Ammon's horn (tissue), 1 donor: ENCODE results near the gene KCNC3.

Source experiments
- DNase-seq: peaks from one replicate; pipeline ENCODE4 v3.0.0-alpha.2; 2016; ENCODE audit warnings: low spot score

Gene KCNC3

DNA sequence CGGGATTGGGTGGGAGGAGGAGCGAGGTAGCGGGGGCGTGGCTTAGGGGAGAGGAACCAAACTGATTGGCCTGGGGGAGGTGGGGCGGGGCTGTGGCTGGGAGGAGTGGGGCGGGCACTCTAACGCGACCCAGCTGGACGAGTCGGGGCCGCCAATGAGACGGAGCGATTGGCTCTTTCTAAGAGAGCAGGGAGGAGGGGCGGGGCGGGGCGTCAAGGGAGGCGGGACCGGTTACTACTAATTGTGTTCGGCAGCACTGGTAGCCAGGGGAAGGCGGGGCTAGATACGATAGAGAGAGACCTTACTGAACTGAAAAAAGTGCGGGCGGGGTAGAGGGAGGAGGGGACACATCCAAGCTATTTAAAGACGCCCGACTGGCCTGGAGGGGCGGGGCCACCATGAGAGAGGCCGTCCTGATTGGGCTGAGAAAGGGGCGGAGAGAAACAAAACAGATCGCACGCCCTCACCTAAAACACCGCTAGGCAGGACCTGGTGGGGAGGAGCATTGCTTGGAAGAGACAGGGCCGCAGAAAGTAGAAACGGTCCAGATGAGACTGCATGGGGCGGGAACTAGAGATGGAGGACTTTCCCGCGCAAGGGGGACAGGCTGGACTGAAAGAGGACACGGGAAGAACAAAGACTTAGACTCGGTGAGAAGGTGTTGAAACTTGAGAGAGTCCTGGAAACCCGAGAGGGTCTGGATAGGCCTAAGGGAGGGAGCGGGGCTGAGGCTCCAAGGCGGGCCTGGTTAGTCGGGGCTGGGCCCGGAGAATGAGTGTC, at the start of gene KCNC3:
KCNC3 (minus strand) TSS at position 232 of the 780 bp plus-strand sequence. CDS start 295 bp downstream, outside the sequence.
- peak; percentile 100 for DNase-seq

DNA sequence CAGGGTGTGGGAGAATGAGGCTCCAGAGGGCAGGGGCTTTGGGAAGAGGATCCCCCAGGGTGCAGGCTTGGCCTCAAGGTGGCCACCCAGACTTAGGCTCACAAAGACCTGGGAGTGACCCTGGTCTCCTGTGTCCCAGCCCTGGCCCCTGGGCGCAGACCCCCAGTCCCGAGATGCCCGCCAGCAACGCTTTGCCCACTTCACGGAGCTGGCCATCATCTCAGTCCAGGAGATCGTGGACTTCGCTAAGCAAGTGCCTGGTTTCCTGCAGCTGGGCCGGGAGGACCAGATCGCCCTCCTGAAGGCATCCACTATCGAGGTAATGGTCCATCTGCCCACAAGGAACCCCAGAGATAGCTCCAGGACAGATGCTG, 49.7 kb upstream of the KCNC3 start:
- DNase-seq = no peak

DNA sequence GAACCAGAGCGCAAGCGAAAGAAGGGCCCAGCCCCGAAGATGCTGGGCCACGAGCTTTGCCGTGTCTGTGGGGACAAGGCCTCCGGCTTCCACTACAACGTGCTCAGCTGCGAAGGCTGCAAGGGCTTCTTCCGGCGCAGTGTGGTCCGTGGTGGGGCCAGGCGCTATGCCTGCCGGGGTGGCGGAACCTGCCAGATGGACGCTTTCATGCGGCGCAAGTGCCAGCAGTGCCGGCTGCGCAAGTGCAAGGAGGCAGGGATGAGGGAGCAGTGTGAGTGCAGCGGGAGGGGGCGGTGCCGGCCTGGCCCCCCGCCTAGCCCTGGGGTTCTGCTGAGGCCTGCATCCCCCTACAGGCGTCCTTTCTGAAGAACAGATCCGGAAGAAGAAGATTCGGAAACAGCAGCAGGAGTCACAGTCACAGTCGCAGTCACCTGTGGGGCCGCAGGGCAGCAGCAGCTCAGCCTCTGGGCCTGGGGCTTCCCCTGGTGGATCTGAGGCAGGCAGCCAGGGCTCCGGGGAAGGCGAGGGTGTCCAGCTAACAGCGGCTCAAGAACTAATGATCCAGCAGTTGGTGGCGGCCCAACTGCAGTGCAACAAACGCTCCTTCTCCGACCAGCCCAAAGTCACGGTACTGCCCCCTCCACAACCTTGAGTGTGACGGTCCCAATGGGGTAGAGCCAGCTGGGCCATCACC, 49.1 kb upstream of the KCNC3 start:
- no peak for DNase-seq

DNA sequence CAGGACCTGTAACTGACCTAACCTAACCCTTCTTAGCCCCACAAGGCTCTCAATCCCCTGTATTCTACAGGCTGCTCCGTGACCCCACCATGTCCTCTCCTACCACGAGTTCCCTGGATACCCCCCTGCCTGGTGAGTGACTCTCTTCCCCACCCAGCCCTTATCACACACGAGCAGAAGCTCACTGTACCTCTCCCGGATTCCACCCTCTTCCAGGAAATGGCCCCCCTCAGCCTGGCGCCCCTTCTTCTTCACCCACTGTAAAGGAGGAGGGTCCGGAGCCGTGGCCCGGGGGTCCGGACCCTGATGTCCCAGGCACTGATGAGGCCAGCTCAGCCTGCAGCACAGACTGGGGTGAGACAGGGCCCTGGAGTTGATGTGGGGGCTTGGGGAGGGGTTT, 48.3 kb upstream of the KCNC3 start:
- no peak for DNase-seq

GRCh38 chr19:50377051-50377461, 47.9 kb upstream of the KCNC3 start:
- DNase-seq = no peak

DNA sequence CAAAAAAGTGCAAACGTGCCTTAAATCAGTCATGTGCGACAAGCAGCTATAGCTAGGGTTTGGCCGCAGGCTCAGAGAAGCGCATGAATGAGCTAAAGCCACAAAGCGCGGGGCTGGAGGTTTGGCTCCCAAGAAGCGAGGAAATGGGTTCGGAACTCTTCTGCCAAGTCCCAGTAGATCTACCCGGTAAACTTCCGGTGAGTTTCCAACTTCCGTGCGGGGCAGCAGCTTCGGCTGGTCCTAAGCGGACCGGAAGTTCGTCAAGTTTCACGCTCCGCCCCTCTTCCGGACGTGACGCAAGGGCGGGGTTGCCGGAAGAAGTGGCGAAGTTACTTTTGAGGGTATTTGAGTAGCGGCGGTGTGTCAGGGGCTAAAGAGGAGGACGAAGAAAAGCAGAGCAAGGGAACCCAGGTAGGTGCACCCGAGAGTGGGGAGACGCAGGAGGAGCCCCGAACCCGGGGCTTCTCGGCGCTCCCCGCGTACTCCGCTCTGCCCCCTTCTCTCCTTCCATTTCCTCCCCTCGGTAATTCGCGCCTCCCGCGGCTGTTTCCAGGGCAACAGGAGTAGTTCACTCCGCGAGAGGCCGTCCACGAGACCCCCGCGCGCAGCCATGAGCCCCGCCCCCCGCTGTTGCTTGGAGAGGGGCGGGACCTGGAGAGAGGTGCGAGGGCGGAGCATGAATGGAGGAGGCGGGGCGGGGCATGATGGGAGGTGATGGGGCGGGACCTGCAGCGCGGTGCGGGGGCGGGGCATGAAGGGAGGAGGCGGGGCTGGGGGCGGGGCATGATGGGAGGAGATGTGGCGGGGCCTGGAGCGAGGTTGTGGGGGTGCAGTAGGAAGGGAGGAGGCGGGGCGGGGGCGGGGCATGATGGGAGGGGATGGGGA, 47.2 kb upstream of the KCNC3 start, which contains the start of gene NR1H2:
NR1H2 (plus strand) TSS at position 292 of the 885 bp plus-strand sequence. CDS start 1,149 bp downstream, outside the sequence.
- peak; percentile 98 for DNase-seq

DNA sequence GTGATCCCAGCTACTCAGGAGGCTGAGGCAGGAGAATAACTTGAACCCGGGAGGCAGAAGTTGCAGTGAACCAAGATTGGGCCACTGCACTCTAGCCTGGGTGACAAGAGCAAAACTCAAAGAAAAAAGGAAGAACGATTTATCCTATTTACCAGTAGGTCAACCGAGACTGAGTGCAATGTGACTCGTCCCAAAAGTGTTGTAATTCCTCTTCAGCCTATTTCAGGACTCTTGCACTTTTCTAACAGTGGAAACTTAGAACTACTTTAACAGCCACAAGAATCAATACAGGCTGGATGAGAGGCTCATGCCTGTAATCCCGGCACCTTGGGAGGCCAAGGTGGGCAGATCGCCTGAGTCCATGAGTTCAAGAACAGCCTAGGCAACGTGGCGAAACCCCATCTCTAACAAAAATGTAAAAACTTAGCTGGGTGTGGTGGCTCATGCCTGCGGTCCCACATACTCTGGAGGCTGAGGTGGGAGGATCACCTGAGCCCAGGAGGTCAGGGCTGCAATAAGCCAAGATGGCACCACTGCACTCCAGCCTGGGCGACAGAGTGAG, 42.8 kb upstream of the KCNC3 start:
- DNase-seq = no peak

DNA sequence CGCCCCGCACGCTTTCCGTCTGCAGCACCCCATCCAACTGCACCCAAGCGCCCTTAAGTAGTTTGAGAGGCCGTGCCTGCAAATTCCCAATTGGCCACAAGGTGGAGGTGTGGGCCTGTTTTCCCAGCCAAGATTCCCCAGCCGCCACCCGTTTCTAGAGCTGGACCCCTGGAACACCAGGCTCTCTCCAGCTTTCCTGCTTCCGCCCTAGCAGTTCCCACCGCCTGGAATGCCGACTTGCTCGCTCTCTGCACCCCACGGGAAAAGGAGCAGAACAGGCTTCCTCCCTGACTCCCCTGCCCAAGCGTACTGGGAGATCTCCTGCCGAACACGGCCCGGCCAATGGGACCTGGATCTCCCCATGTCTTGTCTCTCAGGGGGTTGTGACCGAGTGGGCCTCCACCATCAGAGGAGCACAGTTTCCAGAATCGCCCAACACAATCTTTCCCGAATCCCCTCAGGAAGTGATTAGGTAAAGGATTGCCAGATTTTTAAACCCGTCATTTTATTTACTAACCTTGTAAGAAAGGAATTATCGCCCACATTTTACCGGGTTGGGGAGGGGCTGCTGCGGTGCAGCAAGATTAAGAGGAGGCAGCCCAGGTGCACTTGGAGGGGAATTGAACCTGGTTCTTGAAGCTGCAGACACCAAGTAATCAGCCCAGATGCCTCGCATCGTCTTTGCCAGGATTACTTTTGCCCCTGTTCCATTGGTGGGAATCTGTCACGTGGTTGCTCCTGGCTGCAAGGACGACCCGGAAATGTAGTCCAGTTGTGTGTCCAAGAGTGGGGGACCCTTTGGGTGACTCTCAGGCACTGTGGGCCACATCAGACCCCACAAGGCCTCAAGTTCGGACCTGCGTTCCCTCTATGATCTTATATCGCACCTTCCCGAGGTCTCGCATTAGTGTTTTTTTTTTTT, 39.7 kb upstream of the KCNC3 start:
- peak; percentile 96 for DNase-seq

DNA sequence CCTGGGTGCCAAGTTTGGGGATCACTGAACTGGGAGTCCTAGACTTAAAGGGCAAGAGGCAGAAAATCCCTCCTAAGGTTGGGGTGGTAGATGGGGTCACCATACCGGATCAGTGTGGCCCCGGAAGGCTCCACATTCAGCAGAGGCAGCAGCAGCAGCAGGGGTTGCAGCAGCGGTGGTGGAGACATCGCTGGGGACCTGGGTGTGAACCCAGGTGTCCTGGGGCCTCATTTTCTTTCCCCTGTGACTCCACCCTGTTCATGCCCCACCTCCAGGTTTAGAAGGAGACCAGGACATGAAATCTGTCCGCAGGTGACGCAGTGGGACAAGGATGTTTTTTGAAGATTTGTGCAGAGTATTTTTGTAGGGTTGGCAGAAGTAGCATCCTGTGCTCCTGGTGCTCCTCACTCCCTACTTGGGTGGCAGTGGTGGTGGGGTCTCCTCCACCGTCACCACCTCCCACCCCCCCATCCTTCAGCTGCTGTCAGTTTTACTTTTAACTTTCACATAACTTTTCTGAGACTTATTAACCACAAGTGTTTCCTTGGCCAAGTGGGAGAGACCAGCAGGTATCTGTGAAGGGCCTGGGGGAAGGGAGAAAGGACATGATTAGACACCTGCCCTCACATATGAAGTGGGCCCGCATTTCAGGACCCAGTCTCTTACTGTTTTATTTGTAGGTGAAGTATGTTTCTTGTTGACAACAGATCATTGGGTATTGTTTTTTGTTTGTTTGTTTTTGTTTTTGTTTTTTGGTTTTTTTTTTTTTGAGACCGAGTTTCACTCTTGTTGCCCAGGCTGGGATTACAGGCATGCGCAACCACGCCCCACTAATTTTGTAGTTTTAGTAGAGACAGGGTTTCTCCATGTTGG, 36.5 kb upstream of the KCNC3 start, which contains the start of gene NAPSA:
NAPSA (minus strand) TSS at position 206 of the 873 bp plus-strand sequence; CDS start at position 188, 18 bp downstream.
- no peak for DNase-seq

DNA sequence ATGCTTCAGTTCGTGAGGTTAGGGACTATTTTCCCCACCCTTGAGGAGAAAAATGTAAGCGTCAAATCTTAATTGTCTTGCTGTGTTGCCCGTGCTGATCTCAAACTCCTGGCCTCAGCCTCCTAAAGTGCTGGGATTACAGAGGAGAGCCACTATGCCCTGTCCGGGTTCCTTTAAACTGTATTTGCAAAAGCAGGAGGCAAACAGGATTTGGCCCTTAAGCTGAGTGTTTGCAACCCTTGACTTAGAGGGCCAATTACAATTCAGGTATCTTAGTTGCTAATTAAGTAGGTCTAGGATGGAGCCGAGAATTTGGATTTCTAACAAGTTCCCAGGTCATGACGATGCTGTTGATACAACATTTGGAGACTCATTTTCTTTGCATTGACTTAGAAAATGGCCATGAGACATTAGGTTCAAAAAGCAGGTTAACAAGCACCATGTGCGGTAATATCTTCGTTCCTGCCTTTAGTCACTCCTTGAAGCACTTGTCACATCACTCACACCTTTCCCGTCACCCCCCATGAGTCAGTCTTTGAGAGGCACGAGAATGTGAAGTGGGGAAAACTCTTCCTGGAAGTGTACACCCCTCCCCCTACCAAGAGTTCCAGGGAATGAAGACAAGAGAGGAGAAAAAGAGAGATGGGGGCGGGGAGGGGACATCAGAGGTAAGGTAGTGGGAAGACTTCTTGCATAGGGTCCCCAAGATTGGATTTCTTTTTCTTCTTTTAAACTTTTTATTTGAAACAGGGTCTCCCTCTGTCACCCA, 33.7 kb upstream of the KCNC3 start:
- no peak for DNase-seq

DNA sequence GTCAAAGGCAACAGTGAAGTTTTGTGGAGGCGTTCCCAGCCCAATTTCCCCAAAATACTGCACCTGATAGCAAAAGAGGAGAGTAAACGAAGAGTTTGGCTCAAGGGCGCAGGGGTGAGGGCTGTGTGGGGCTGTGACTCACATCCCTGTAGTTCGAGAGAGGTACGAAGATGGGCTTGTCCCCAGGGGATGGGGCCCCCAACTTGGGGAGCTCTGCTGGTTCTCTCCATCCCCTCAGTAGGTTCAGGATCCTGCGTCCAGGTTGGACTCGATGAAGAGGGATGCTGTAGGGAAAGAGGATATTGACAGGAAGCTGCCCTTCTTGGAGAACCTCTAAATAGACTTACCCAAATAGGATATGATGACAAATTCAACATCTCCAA, 32.8 kb upstream of the KCNC3 start:
- no peak for DNase-seq

- DNase-seq = no peak
These were observed 32.3 kb upstream of the KCNC3 start for GRCh38 chr19:50361290-50362029.

DNA sequence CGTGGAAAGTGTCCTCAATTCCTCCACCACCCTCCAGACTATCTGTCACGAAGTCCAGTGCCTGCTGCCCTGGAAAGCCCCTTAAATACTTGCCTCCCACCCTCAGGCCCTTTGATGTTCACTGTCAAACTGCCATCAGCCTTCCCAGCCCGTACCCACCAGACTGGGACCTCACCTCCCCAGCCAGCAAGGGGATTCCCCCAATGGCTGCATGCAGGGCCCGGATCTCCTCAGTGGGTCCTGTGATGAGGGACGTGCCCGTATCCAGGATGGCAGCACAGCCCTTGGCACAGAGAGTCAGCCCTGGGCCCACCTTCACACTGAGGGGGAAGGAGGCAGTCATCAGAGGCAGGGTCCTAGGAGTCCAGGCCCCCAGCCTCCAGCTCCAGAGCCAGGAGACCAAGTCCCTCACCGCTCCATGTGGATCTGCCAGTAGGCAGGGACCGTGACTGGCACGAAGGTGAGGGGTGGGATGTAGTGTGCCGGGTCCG, 30.2 kb upstream of the KCNC3 start:
- DNase-seq = no peak

DNA sequence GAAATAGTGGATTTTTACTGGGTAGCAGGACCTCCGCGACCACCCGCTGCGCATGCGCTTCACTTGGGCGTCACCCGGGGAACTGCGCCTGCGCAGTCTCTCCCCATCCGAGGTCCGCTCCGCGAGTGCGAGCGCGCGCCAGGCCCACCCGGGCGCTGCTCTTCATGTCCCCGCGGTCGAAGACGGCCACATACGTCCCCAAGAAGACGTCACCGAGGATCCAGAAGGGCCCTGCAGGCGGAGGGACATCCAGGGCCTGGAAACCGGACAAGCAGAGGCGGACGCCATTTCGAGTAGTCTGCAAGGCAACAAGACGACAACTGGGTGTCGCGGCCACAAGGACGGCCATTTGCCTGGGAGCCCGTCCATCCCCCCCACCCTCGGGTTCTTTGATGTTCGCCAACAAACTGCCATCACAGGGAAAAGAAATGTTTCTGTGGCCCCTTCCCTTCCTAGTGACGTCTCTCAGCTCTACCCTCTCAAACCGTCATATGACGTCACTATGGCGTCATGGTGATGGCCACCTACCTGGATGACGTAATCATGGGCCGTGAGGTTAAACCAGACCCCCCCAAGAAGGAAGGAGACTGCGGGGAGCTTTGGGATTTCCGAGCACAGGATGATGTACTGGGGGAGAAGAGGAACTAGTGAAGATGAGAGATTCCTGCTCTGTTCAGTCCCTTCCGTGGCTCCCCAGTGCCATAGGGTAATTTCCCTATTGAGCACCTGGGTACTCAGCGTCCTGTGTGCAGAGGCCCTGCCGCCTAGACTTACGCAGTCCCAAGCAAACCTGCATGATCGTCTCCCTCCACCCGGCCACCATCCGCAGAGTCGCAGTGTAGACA, 29.5 kb upstream of the KCNC3 start:
- peak; percentile 53 for DNase-seq

- DNase-seq = peak; percentile 84
These were observed 28.3 kb upstream of the KCNC3 start for GRCh38 chr19:50357178-50358100.

DNA sequence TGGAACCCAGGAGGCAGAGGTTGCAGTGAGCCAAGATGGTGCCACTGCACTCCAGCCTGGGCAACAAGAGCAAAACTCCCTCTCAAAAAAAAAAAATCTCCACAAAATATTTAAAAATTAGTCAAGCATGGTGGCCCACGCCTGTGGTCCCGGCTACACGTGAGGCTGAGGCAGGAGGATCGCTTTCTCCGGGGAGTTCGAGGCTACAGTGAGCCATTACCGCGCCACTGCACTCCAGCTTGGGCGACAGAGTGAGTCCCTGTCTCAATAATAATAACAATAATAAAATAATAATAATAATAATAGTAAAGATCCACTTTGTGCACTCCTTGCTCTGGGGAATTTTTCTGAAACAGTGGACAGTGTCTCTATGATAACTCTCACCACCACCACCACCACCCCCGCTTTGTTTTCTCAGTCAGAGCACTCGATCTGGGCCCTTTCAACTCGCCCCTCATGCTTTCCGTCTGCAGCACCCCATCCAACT, 27.6 kb upstream of the KCNC3 start:
- DNase-seq = no peak
